ENCODE results near the gene NOD2.

DNA sequence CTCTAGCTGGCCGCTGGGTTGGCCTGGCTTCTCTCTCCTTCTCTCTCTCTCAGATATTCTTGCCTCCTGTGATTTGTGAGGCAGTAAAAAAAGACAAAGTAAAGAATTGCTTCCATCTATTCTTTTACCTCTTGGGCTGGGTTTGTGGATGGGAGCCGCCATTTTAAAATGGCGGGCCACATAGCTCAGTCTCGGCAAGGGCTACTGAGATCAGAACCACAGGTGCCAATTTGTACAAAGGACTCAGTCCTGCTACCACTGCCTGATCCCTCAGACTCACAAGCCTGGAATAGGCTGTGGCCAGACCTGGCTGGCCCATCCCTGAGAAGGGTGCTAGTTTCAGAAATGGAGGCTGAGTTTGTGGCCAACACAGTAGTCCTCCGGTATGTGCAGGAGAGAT, 24.1 kb downstream of the NOD2 start:
- TF ChIP-seq, protein P1, sequence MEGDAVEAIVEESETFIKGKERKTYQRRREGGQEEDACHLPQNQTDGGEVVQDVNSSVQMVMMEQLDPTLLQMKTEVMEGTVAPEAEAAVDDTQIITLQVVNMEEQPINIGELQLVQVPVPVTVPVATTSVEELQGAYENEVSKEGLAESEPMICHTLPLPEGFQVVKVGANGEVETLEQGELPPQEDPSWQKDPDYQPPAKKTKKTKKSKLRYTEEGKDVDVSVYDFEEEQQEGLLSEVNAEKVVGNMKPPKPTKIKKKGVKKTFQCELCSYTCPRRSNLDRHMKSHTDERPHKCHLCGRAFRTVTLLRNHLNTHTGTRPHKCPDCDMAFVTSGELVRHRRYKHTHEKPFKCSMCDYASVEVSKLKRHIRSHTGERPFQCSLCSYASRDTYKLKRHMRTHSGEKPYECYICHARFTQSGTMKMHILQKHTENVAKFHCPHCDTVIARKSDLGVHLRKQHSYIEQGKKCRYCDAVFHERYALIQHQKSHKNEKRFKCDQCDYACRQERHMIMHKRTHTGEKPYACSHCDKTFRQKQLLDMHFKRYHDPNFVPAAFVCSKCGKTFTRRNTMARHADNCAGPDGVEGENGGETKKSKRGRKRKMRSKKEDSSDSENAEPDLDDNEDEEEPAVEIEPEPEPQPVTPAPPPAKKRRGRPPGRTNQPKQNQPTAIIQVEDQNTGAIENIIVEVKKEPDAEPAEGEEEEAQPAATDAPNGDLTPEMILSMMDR (IDR thresholded peaks at IDR 0.05): no peak
- no peak for TF ChIP-seq ZFX (IDR thresholded peaks at IDR 0.05; ENCODE audit: borderline replicate concordance)
